Osteoblast (primary cell): Measurements from ENCODE around the gene CFAP90. TPM values are rescaled to one million over a fixed set of nuclear protein-coding genes. Genes with fewer than 3 reads are reported as not detected.

Experiments used
- DNase-seq: peaks from one replicate; pipeline ENCODE4 v3.0.0; 2011; ENCODE audit warnings: low spot score, mixed read lengths; ENCODE audit not compliant: insufficient read length; ENCODE audit errors: missing footprints
- H2AFZ ChIP-seq: 2 replicates; pipeline ENCODE4 v1.6.0; 2011; ENCODE audit warnings: mild to moderate bottlenecking, low read length
- H3K27ac ChIP-seq: 2 replicates; pipeline ENCODE4 v1.5.1; 2011; ENCODE audit warnings: mild to moderate bottlenecking, low read depth, low read length, moderate library complexity
- H3K27me3 ChIP-seq: 2 replicates; pipeline ENCODE4 v1.6.0; 2012; ENCODE audit warnings: mild to moderate bottlenecking, control low read depth, inconsistent platforms, low read length, moderate library complexity; ENCODE audit not compliant: insufficient read depth
- H3K36me3 ChIP-seq: 2 replicates; pipeline ENCODE4 v1.5.1; 2011; ENCODE audit warnings: mild to moderate bottlenecking, low read length, control low read depth, moderate library complexity; ENCODE audit not compliant: insufficient read depth
- H3K4me1 ChIP-seq: 2 replicates; pipeline ENCODE4 v1.5.1; 2011; ENCODE audit warnings: mild to moderate bottlenecking, low read length, control low read depth, moderate library complexity; ENCODE audit not compliant: insufficient read depth
- H3K4me2 ChIP-seq: 2 replicates; pipeline ENCODE4 v1.6.0; 2011; ENCODE audit warnings: mild to moderate bottlenecking, low read length; ENCODE audit not compliant: insufficient read depth
- H3K4me3 ChIP-seq: fragments of 200-600 bp; sonication (generic); 3 replicates; pipeline ENCODE4 v1.5.1; 2012; ENCODE audit warnings: mild to moderate bottlenecking, low read length, inconsistent platforms; ENCODE audit not compliant: insufficient read depth
- H3K79me2 ChIP-seq: 2 replicates; pipeline ENCODE4 v1.6.0; 2012; ENCODE audit warnings: mild to moderate bottlenecking, low read length, control low read depth, inconsistent platforms; ENCODE audit not compliant: insufficient read depth
- H3K9me3 ChIP-seq: 2 replicates; pipeline ENCODE4 v1.5.1; 2011; ENCODE audit warnings: low read depth, low read length, control low read depth
- H4K20me1 ChIP-seq: 2 replicates; pipeline ENCODE4 v1.6.0; 2012; ENCODE audit warnings: mild to moderate bottlenecking, low read length, control low read depth; ENCODE audit not compliant: insufficient read depth
- total RNA-seq: library from RNA; depleted of rRNA; stranded (reverse); fragments of >200 nt; gene quantifications from 2 replicates; pipeline ENCODE4 v1.2.3, GENCODE V29; 2012
- TF ChIP-seq, protein P1 (sequence below): IDR thresholded peaks from 2 replicates; pipeline ENCODE4 v1.5.1; 2011; ENCODE audit warnings: mild to moderate bottlenecking, low read depth, low read length, moderate library complexity; ENCODE audit errors: extremely low read depth

Gene CFAP90
- total RNA-seq, 1 donor, result 1.1 TPM

DNA sequence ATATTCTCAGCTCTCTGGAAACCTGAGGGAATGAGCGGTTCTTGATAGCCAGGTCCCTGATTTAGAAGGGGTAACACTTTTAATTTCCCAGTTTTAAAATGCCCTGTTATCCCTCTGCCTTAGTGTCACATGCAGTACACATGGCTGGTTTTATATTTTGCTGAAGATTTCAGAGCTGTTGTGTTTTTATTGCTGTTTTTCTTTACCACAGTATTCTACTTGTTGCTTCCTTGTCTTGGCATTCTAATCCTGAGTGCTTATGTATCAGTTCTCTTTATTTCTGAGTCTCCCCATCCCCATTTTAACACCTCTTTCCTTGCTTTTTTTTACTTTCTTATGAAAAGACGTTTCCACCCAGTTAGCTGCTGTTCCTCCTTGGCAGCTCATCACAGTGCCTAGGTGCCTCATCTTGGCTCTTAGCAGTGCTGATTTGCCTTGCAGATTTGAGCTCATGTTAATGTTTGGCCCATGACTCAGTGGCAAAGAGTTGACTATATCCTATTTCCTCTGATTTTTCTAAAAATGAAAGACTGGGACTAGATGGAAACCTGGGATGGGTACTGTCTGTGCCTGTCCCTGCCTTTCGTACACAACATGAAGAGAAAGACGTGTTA is 21.7 kb upstream of the CFAP90 start:
- Histone ChIP-seq H3K79me2 (peaks cover 80% of the 10 kb centered on the region), H3K4me3 (no peak overlapping the region), H4K20me1 (peaks cover 14% of the 10 kb centered on the region), H3K27me3 (no peaks in the 10 kb centered on the region), H3K4me1 (peaks cover 30% of the 10 kb centered on the region), H2AFZ (no peak overlapping the region), H3K4me2 (no peak overlapping the region), H3K9me3 (no peaks in the 10 kb centered on the region), H3K27ac (no peak overlapping the region), H3K36me3 (peaks cover 22% of the 10 kb centered on the region)
- DNase-seq, result no peak
- TF ChIP-seq, protein P1, sequence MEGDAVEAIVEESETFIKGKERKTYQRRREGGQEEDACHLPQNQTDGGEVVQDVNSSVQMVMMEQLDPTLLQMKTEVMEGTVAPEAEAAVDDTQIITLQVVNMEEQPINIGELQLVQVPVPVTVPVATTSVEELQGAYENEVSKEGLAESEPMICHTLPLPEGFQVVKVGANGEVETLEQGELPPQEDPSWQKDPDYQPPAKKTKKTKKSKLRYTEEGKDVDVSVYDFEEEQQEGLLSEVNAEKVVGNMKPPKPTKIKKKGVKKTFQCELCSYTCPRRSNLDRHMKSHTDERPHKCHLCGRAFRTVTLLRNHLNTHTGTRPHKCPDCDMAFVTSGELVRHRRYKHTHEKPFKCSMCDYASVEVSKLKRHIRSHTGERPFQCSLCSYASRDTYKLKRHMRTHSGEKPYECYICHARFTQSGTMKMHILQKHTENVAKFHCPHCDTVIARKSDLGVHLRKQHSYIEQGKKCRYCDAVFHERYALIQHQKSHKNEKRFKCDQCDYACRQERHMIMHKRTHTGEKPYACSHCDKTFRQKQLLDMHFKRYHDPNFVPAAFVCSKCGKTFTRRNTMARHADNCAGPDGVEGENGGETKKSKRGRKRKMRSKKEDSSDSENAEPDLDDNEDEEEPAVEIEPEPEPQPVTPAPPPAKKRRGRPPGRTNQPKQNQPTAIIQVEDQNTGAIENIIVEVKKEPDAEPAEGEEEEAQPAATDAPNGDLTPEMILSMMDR, result no peak

DNA sequence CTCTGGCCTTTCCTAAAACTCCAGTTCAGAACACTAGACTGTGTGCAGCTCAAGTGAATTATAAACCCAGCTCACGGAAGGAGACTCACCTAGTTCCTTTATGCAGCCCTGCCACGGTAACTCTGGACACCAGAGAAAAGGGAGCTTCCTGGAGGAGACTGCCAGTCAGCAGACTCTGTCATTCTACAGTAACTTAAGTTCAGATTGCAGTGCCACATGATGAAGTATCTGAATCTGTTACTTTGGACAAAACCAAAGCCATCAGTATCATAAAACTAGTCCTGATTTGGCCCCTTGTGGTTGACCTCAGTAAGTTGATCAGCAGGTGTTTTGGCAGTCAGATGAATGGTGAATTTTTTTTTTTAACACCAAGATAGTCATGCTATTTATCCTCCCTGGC is 20.7 kb upstream of the CFAP90 start:
- Histone ChIP-seq H4K20me1 (peaks cover 14% of the 10 kb centered on the region), H3K27ac (no peak overlapping the region), H3K4me2 (no peak overlapping the region), H3K36me3 (peaks cover 20% of the 10 kb centered on the region), H2AFZ (no peak overlapping the region), H3K9me3 (no peaks in the 10 kb centered on the region), H3K79me2 (peaks cover 89% of the 10 kb centered on the region), H3K4me3 (no peak overlapping the region), H3K4me1 (peaks cover 22% of the 10 kb centered on the region), H3K27me3 (no peaks in the 10 kb centered on the region)
- DNase-seq, result no peak
- TF ChIP-seq, protein P1, result no peak

GRCh38 chr5:7869474-7870136 is 18.7 kb upstream of the CFAP90 start:
- Histone ChIP-seq H3K4me3 (peak overlapping the region; percentile 89), H2AFZ (peak overlapping the region; percentile 78), H3K9me3 (no peaks in the 10 kb centered on the region), H3K4me2 (peak overlapping the region; percentile 97), H3K79me2 (peaks cover 89% of the 10 kb centered on the region), H3K4me1 (peaks cover 17% of the 10 kb centered on the region), H4K20me1 (peaks cover 11% of the 10 kb centered on the region), H3K36me3 (peaks cover 9% of the 10 kb centered on the region), H3K27me3 (no peaks in the 10 kb centered on the region), H3K27ac (peak overlapping the region; percentile 78)
- TF ChIP-seq, protein P1, result no peak
- DNase-seq, result peak; percentile 62

DNA sequence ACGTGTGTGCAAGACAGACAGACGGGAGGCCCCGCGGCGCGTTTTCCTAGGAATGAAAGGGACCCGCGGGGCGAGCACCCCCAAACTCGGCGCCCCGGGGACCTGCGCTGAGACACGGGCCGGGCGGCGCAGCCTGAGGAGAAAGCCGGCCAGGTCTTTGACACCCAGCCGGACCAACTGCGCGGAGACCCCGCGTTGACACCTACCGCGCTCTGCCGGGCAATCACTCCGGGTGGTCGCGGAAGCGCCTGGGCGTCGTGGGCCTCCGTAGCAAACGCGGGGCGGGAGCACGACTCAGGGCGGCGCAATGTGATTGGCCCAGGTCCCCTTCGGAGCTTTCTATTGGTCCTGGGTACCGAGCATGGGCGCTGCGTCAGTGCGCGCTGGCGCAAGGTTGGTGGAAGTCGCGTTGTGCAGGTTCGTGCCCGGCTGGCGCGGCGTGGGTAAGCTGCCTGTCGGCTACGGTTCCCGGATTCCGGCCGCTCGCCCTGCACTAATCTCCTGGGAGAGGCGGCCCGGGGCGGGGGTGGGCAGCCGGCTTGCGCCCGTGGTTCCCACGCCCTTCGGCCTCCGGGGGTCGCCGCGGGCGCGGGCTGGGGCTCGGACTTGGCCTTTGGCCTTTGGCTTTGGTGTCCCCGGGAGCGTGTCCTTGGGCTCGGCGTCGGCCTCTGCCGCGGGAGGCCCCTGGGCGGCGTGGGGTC is 18.0 kb upstream of the CFAP90 start, which contains the start of the genes FASTKD3 and MTRR:
FASTKD3 (minus strand) TSS at position 259 of the 701 bp plus-strand sequence. CDS start 948 bp downstream, outside the sequence.
MTRR (plus strand) TSS at position 376 of the 701 bp plus-strand sequence. CDS start 1,647 bp downstream, outside the sequence.
- peak within 1 kb of the TSS; percentile 78 for H3K27ac ChIP-seq
- peak within 1 kb of the TSS; percentile 97 for H3K4me2 ChIP-seq
- TF ChIP-seq, protein P1, result no peak
- no peaks in the 10 kb centered on the region for H3K9me3 ChIP-seq
- H4K20me1 ChIP-seq, result peaks cover 11% of the 10 kb centered on the region
- peak within 1 kb of the TSS; percentile 89 for H3K4me3 ChIP-seq
- H3K4me1 ChIP-seq, result peaks cover 17% of the 10 kb centered on the region
- peaks cover 83% of the 10 kb centered on the region for H3K79me2 ChIP-seq
- DNase-seq, result peak; percentile 98
- peaks cover 9% of the 10 kb centered on the region for H3K36me3 ChIP-seq
- no peaks in the 10 kb centered on the region for H3K27me3 ChIP-seq
- peak within 1 kb of the TSS; percentile 88 for H2AFZ ChIP-seq
